ENCODE measurements around the gene CNKSR3. TPM values are rescaled to one million over a fixed set of nuclear protein-coding genes. Genes with fewer than 3 reads are reported as not detected.

Gene CNKSR3
- total RNA-seq, 1 experiment from 2014 or later = 5.6 TPM

- Histone ChIP-seq H4K5ac (ENCODE audit: insufficient read length, low read depth, low read length) (no peak overlapping the region), H3K4me1 (ENCODE audit: insufficient read depth, low read length) (no peaks in the 10 kb centered on the region), H3K9ac (ENCODE audit: extremely low read depth, insufficient read length, low read length) (no peak overlapping the region), H2BK120ac (ENCODE audit: low read depth, low read length, poor library complexity, severe bottlenecking) (no peak overlapping the region), H2AK5ac (ENCODE audit: insufficient read length, low read length) (no peak overlapping the region), H4K91ac (ENCODE audit: insufficient read length, low read depth, low read length) (no peak overlapping the region), H2AFZ (ENCODE audit: low read length) (no peak overlapping the region), H2BK20ac (ENCODE audit: low read depth, low read length, poor library complexity, severe bottlenecking) (no peak overlapping the region), H2BK12ac (ENCODE audit: insufficient read length, low read depth, low read length) (no peak overlapping the region), H3K23ac (ENCODE audit: insufficient read length, low read depth, low read length) (no peak overlapping the region), H4K8ac (replicated peaks; ENCODE audit: insufficient read length, low read depth, low read length) (no peak overlapping the region), H3K9me3 (ENCODE audit: control insufficient read depth, low read depth, low read length) (no peaks in the 10 kb centered on the region), H3K23me2 (ENCODE audit: insufficient read length, low read depth, low read length, poor library complexity, severe bottlenecking) (no peaks in the 10 kb centered on the region), H3K27ac (ENCODE audit: insufficient read length, low read depth, low read length) (no peak overlapping the region), H2BK15ac (ENCODE audit: low read depth, low read length) (no peak overlapping the region), H4K20me1 (ENCODE audit: control insufficient read depth, insufficient read depth, insufficient read length) (no peaks in the 10 kb centered on the region), H3K79me1 (ENCODE audit: insufficient read depth, low read depth, low read length, poor library complexity, severe bottlenecking) (no peaks in the 10 kb centered on the region), H3K14ac (ENCODE audit: insufficient read depth, low read length) (no peak overlapping the region), H3K79me2 (ENCODE audit: insufficient read depth, low read length) (no peaks in the 10 kb centered on the region), H3K4ac (ENCODE audit: low read depth, low read length) (no peak overlapping the region), H3T11ph (ENCODE audit: low read length) (no peak overlapping the region), H3K27me3 (ENCODE audit: insufficient read depth, low read length) (no peaks in the 10 kb centered on the region), H3K56ac (ENCODE audit: insufficient read length, low read depth, low read length) (no peak overlapping the region), H2BK5ac (ENCODE audit: insufficient read length, low read length) (no peak overlapping the region), H3K18ac (ENCODE audit: insufficient read length, low read depth, low read length) (no peak overlapping the region), H3K4me2 (ENCODE audit: insufficient read depth, insufficient read length, low read length) (no peak overlapping the region)
- 0 out of 7 replicates have a peak overlapping the region, but pooled peaks of 1 of the 3 experiments have one; percentile 47 for H3K27ac Mint-ChIP-seq
- H3K4me1 Mint-ChIP-seq = peaks cover 0 to 2% of the 10 kb centered on the region in 2 experiments; a peak in 1 of 4 replicates
- peaks cover 0 to 6% of the 10 kb centered on the region in 2 experiments; a peak in 1 of 5 replicates for H3K9me3 Mint-ChIP-seq
- DNase-seq = no peak
- no peak overlapping the region for H3K4me3 Mint-ChIP-seq
- WGBS (ENCODE audit: extremely low coverage, insufficient read length, low lambda C conversion rate) = no CpG with 5 or more reads among the region's 5 CpGs
- TF ChIP-seq CTCF (conservative IDR thresholded peaks at IDR 0.05) = no peak
- peaks cover 0 to 2% (median 0%) of the 10 kb centered on the region in 3 experiments; a peak in 2 of 7 replicates for H3K36me3 Mint-ChIP-seq (ENCODE audit: insufficient read depth in 1 of 3, low read depth in 3 of 3)
- H3K27me3 Mint-ChIP-seq (ENCODE audit: low read depth) = peaks cover 4% of the 10 kb centered on the region; the same call in 1 of the 2 replicates
Measured at GRCh38 chr6:154386848-154387717, 123.4 kb downstream of the CNKSR3 start.

Measured in H9 (cell line).